ENCODE measurements around the gene HS6ST2. TPM values are rescaled to one million over a fixed set of nuclear protein-coding genes. Genes with fewer than 3 reads are reported as not detected.

HS6ST2 gene
- total RNA-seq, 1 donor from 2014 or later = 6.8 TPM

- no peak for DNase-seq (ENCODE audit: low spot score)
Measured at GRCh38 chrX:132790329-132790728, 168.1 kb downstream of the HS6ST2 start.

GRCh38 chrX:132786217-132786616, 172.2 kb downstream of the HS6ST2 start:
- no peak for DNase-seq (ENCODE audit: low spot score)

- no peak for DNase-seq (ENCODE audit: low spot score)
Measured at GRCh38 chrX:132778917-132779316, 179.5 kb downstream of the HS6ST2 start.

GRCh38 chrX:132776486-132777210, 181.8 kb downstream of the HS6ST2 start:
- DNase-seq (ENCODE audit: low spot score) = no peak

- DNase-seq (ENCODE audit: low spot score) = no peak
Measured at GRCh38 chrX:132775263-132775823, 183.1 kb downstream of the HS6ST2 start.

- no peak for DNase-seq (ENCODE audit: low spot score)
Measured at GRCh38 chrX:132774010-132774714, 184.3 kb downstream of the HS6ST2 start.

GRCh38 chrX:132769609-132770008, 188.8 kb downstream of the HS6ST2 start:
- DNase-seq (ENCODE audit: low spot score) = no peak

- DNase-seq (ENCODE audit: low spot score) = no peak
Measured at GRCh38 chrX:132766452-132766851, 192.0 kb downstream of the HS6ST2 start.

- no peak for DNase-seq (ENCODE audit: low spot score)
Measured at GRCh38 chrX:132763528-132763927, 194.9 kb downstream of the HS6ST2 start.

- DNase-seq (ENCODE audit: low spot score) = no peak
Measured at GRCh38 chrX:132758759-132759158, 199.7 kb downstream of the HS6ST2 start.

GRCh38 chrX:132757066-132757623, 201.3 kb downstream of the HS6ST2 start:
- DNase-seq (ENCODE audit: low spot score) = no peak

GRCh38 chrX:132756439-132756838, 202.0 kb downstream of the HS6ST2 start:
- no peak for DNase-seq (ENCODE audit: low spot score)

GRCh38 chrX:132751063-132751690, 207.3 kb downstream of the HS6ST2 start:
- DNase-seq (ENCODE audit: low spot score) = no peak

- DNase-seq (ENCODE audit: low spot score) = no peak
Measured at GRCh38 chrX:132750331-132751062, 207.9 kb downstream of the HS6ST2 start.

GRCh38 chrX:132749406-132749805, 209.0 kb downstream of the HS6ST2 start:
- no peak for DNase-seq (ENCODE audit: low spot score)

- DNase-seq (ENCODE audit: low spot score) = no peak
Measured at GRCh38 chrX:132748909-132749308, 209.5 kb downstream of the HS6ST2 start.

- no peak for DNase-seq (ENCODE audit: low spot score)
Measured at GRCh38 chrX:132748268-132748667, 210.2 kb downstream of the HS6ST2 start.

- no peak for DNase-seq (ENCODE audit: low spot score)
Measured at GRCh38 chrX:132745593-132745992, 212.8 kb downstream of the HS6ST2 start.

- no peak for DNase-seq (ENCODE audit: low spot score)
Measured at GRCh38 chrX:132744470-132744869, 214.0 kb downstream of the HS6ST2 start.

GRCh38 chrX:132743086-132743485, 215.3 kb downstream of the HS6ST2 start:
- DNase-seq (ENCODE audit: low spot score) = no peak

- DNase-seq (ENCODE audit: low spot score) = no peak
Measured at GRCh38 chrX:132742246-132742645, 216.2 kb downstream of the HS6ST2 start.

- no peak for DNase-seq (ENCODE audit: low spot score)
Measured at GRCh38 chrX:132741689-132742088, 216.7 kb downstream of the HS6ST2 start.
